Parathyroid adenoma (tissue), 2 donors: ENCODE results near the gene ZNF469.

ENCODE experiments used
- H2AFZ ChIP-seq: fragments of 300-600 bp; sonication (generic); one replicate; pipeline ENCODE4 v1.7.0; 2017; ENCODE audit warnings: antibody characterized with exemption, mild to moderate bottlenecking
- H3K27ac ChIP-seq: fragments of 300-600 bp; sonication (generic); one replicate; pipeline ENCODE4 v1.7.0; 2017
- H3K27me3 ChIP-seq: fragments of 300-600 bp; sonication (generic); one replicate; pipeline ENCODE4 v1.7.0; 2017; ENCODE audit warnings: low read length; ENCODE audit not compliant: control insufficient read depth, insufficient read depth
- H3K36me3 ChIP-seq: fragments of 300-600 bp; sonication (generic); one replicate; pipeline ENCODE4 v1.7.0; 2017; ENCODE audit warnings: low read length; ENCODE audit not compliant: control insufficient read depth, insufficient read depth
- H3K4me1 ChIP-seq: fragments of 300-600 bp; sonication (generic); one replicate; pipeline ENCODE4 v1.7.0; 2017; ENCODE audit warnings: control low read depth
- H3K4me2 ChIP-seq: fragments of 300-600 bp; sonication (generic); one replicate; pipeline ENCODE4 v1.7.0; 2017; ENCODE audit warnings: low read length
- H3K4me3 ChIP-seq: fragments of 300-600 bp; sonication (generic); one replicate; pipeline ENCODE4 v1.7.0; 2017; ENCODE audit warnings: low read depth, low read length
- H3K79me2 ChIP-seq: fragments of 300-600 bp; sonication (generic); one replicate; pipeline ENCODE4 v1.7.0; 2017; ENCODE audit warnings: control low read depth
- H3K9ac ChIP-seq: fragments of 300-600 bp; sonication (generic); one replicate; pipeline ENCODE4 v1.7.0; 2017; ENCODE audit warnings: mild to moderate bottlenecking
- H3K9me3 ChIP-seq: fragments of 300-600 bp; sonication (generic); one replicate; pipeline ENCODE4 v1.7.0; 2017; ENCODE audit warnings: low read length; ENCODE audit not compliant: control insufficient read depth
- CTCF ChIP-seq: fragments of 300-600 bp; sonication (generic); IDR thresholded peaks from one replicate; pipeline ENCODE4 v1.7.0; 2017; ENCODE audit warnings: antibody characterized with exemption, mild to moderate bottlenecking
- donor health status: primary hyperparathyroidism.

ZNF469 gene

GRCh38 chr16:88428616-88429386 lies 46.0 kb downstream of the ZNF469 start:
- Histone ChIP-seq H3K4me1 (no peaks in the 10 kb centered on the region), H2AFZ (no peak overlapping the region), H3K27ac (no peak overlapping the region), H3K4me3 (no peak overlapping the region), H3K27me3 (no peaks in the 10 kb centered on the region), H3K36me3 (no peaks in the 10 kb centered on the region), H3K4me2 (no peak overlapping the region), H3K9me3 (no peaks in the 10 kb centered on the region), H3K9ac (no peak overlapping the region), H3K79me2 (no peaks in the 10 kb centered on the region)
- no peak for TF ChIP-seq CTCF

DNA sequence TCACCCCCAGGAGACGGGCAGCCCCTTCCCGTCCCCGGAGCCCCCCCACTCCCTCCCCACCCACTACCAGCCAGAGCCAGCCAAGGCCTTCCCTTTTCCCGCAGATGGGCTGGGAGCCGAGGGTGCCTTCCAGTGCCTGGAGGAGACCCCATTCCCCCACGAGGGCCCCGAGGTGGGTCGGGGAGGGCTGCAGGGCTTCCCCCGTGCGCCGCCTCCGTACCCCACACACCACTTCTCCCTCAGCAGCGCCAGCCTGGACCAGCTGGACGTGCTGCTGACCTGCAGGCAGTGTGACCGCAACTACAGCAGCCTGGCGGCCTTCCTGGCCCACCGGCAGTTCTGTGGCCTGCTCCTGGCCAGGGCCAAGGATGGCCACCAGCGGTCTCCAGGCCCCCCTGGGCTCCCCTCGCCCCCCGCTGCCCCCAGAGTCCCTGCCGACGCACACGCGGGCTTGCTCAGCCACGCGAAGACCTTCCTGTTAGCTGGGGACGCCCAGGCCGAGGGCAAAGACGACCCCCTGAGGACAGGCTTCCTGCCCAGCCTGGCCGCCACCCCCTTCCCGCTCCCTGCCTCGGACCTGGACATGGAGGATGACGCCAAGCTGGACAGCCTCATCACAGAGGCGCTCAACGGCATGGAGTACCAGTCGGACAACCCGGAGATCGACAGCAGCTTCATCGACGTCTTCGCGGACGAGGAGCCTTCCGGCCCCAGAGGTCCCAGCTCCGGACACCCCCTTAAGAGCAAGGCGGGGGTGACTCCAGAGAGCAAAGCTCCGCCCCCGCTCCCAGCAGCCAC lies 46.8 kb downstream of the ZNF469 start:
- TF ChIP-seq CTCF: no peak
- Histone ChIP-seq H3K27ac (no peak overlapping the region), H3K27me3 (no peaks in the 10 kb centered on the region), H3K36me3 (no peaks in the 10 kb centered on the region), H2AFZ (no peak overlapping the region), H3K4me2 (peak overlapping the region; percentile 66), H3K4me3 (no peak overlapping the region), H3K9ac (no peak overlapping the region), H3K79me2 (no peaks in the 10 kb centered on the region), H3K9me3 (no peaks in the 10 kb centered on the region), H3K4me1 (no peaks in the 10 kb centered on the region)

DNA sequence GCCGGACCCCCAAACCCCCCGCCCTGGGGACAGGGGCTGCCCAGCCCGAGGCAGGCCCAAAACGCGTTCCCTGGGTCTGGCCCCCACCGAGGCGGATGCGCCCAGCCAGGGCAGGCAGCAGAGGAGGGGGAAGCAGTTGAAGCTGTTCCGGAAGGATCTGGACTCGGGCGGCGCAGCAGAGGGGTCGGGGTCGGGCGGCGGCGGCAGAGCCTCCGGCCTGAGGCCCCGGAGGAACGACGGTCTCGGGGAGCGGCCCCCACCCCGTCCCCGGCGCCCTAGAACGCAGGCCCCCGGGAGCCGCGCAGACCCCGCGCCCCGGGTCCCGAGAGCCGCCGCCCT lies 47.4 kb downstream of the ZNF469 start:
- Histone ChIP-seq H3K9ac (no peak overlapping the region), H2AFZ (peak overlapping the region; percentile 56), H3K27ac (no peak overlapping the region), H3K9me3 (no peaks in the 10 kb centered on the region), H3K4me2 (peak overlapping the region; percentile 66), H3K36me3 (no peaks in the 10 kb centered on the region), H3K4me1 (no peaks in the 10 kb centered on the region), H3K27me3 (no peaks in the 10 kb centered on the region), H3K79me2 (no peaks in the 10 kb centered on the region), H3K4me3 (no peak overlapping the region)
- TF ChIP-seq CTCF: no peak

- TF ChIP-seq CTCF: no peak
- Histone ChIP-seq H3K9ac (no peak overlapping the region), H2AFZ (peak overlapping the region; percentile 56), H3K27me3 (no peaks in the 10 kb centered on the region), H3K4me2 (peak overlapping the region; percentile 66), H3K27ac (no peak overlapping the region), H3K4me1 (no peaks in the 10 kb centered on the region), H3K9me3 (no peaks in the 10 kb centered on the region), H3K79me2 (no peaks in the 10 kb centered on the region), H3K36me3 (no peaks in the 10 kb centered on the region), H3K4me3 (peak overlapping the region; percentile 31)
Measured at GRCh38 chr16:88430524-88431446, 48.0 kb downstream of the ZNF469 start.
